H1 (cell line): ENCODE measurements around the gene IGLON5. TPM values are rescaled to one million over a fixed set of nuclear protein-coding genes. Genes with fewer than 3 reads are reported as not detected.

Experiments used
- CBX5 ChIP-seq: fragments of 300-800, 300-1000 bp; sonication (generic); IDR thresholded peaks from 2 replicates; pipeline ENCODE4 v1.7.1; 2016; ENCODE audit warnings: antibody characterized with exemption, low read length, low read depth
- SIN3A ChIP-seq, 2 experiments: IDR thresholded peaks in 1 of 2; conservative IDR thresholded peaks in 1 of 2; 2 replicates each; pipeline ENCODE4 v1.6.1; 2011 to 2012; ENCODE audit warnings: low read length in 2 of 2, improper control_type of control experiment in 1 of 2, low read depth in 1 of 2, mild to moderate bottlenecking in 1 of 2
- TAF7 ChIP-seq: optimal IDR thresholded peaks from 2 replicates; pipeline ENCODE3; 2011; ENCODE audit warnings: low read depth, mild to moderate bottlenecking, inconsistent platforms, low read length, moderate library complexity, borderline replicate concordance
- USF2 ChIP-seq: IDR thresholded peaks from 2 replicates; pipeline ENCODE4 v1.6.1; 2011; ENCODE audit warnings: low read length, improper control_type of control experiment
- ZNF274 ChIP-seq: IDR thresholded peaks from 2 replicates; pipeline ENCODE4 v1.7.0; 2012; ENCODE audit warnings: low read length, borderline replicate concordance; ENCODE audit errors: extremely low read depth
- polyA plus RNA-seq, 7 experiments: library from polyadenylated mRNA; depleted of rRNA in 3 of 7; stranded (reverse) in 5 of 7; unstranded in 2 of 7; fragments of >200 nt in 5 of 7; fragments of 200-250 nt in 2 of 7; gene quantifications; 1 replicate in 5 of 7; 2 replicates in 1 of 7; 4 replicates in 1 of 7; pipeline versions ENCODE4 v1.2.1 to v1.2.3, GENCODE V29; 2011 to 2013; ENCODE audit warnings: missing spikeins in 2 of 7, mixed read lengths in 2 of 7
- total RNA-seq: library from RNA; stranded (reverse); fragmentation: NEBNext Ultra II Directional; extraction: Animal tissue kit (Norgen Biotek cat#: 25700); gene quantifications from 2 replicates; pipeline ENCODE4 v1.2.1, GENCODE V29; 2021

Gene IGLON5
- total and polyA plus RNA-seq, 2 of the 8 experiments (the other 6 are each of a cell fraction or from before 2014, with no cell fraction given): 31.8 to 34.6 TPM

GRCh38 chr19:51331716-51332115 lies 20.3 kb downstream of the IGLON5 start (continued):
- TF ChIP-seq CBX5: no peak
- no peak for TF ChIP-seq SIN3A (conservative IDR thresholded peaks at IDR 0.05 in 1 of 2, IDR thresholded peaks at IDR 0.05 in 1 of 2; ENCODE audit: low read depth in 1 of 2, low read length in 2 of 2)
- TF ChIP-seq TAF7: no peak
- TF ChIP-seq ZNF274: no peak
- no peak for TF ChIP-seq USF2
